Measurements from ENCODE around the gene METTL1. TPM values are rescaled to one million over a fixed set of nuclear protein-coding genes. Genes with fewer than 3 reads are reported as not detected.

Gene METTL1
- total RNA-seq, 1 donor, result 10.5 TPM

- TF ChIP-seq CTCF (IDR thresholded peaks at IDR 0.05; ENCODE audit: insufficient read depth, low read length), result no peak
- no peak for DNase-seq (ENCODE audit: low read depth)
- H3K4me3 ChIP-seq (ENCODE audit: low read depth, low read length), result no peak overlapping the region
Measured at GRCh38 chr12:57795354-57795753, 23.4 kb upstream of the METTL1 start.

GRCh38 chr12:57793920-57794319 is 22.0 kb upstream of the METTL1 start:
- DNase-seq (ENCODE audit: low read depth), result peak; percentile 95
- H3K4me3 ChIP-seq (ENCODE audit: low read depth, low read length), result no peak overlapping the region

GRCh38 chr12:57783861-57784260 is 12.0 kb upstream of the METTL1 start:
- TF ChIP-seq CTCF (IDR thresholded peaks at IDR 0.05; ENCODE audit: insufficient read depth, low read length), result no peak
- DNase-seq (ENCODE audit: low read depth), result no peak
- H3K4me3 ChIP-seq (ENCODE audit: low read depth, low read length), result peak overlapping the region; percentile 19

More at GRCh38 chr12:57793920-57794319, 22.0 kb upstream of the METTL1 start:
- no peak for TF ChIP-seq CTCF (IDR thresholded peaks at IDR 0.05; ENCODE audit: insufficient read depth, low read length)

GRCh38 chr12:57783466-57783801 is 11.5 kb upstream of the METTL1 start:
- DNase-seq (ENCODE audit: low read depth), result no peak
- TF ChIP-seq CTCF (IDR thresholded peaks at IDR 0.05; ENCODE audit: insufficient read depth, low read length), result no peak
- peak overlapping the region; percentile 100 for H3K4me3 ChIP-seq (ENCODE audit: low read depth, low read length)

- peak; percentile 83 for TF ChIP-seq CTCF (IDR thresholded peaks at IDR 0.05; ENCODE audit: insufficient read depth, low read length)
- H3K4me3 ChIP-seq (ENCODE audit: low read depth, low read length), result peak within 1 kb of the TSS; percentile 100
- peak; percentile 95 for DNase-seq (ENCODE audit: low read depth)
Measured at GRCh38 chr12:57782608-57783465, 10.9 kb upstream of the METTL1 start, which contains the start of gene TSFM. TSFM (plus strand) TSS chr12:57782787; CDS start chr12:57782802, 15 bp downstream.

GRCh38 chr12:57782243-57782607 is 10.3 kb upstream of the METTL1 start:
- no peak for DNase-seq (ENCODE audit: low read depth)
- TF ChIP-seq CTCF (IDR thresholded peaks at IDR 0.05; ENCODE audit: insufficient read depth, low read length), result no peak
- H3K4me3 ChIP-seq (ENCODE audit: low read depth, low read length), result no peak overlapping the region
